Astrocyte (in vitro differentiated cells and primary cell): ENCODE data around the gene CDC6.

Experiments
- CTCF ChIP-seq: IDR thresholded peaks from 2 replicates; pipeline ENCODE4 v1.5.1; 2011; ENCODE audit warnings: low read depth, mild to moderate bottlenecking, inconsistent platforms, low read length, moderate library complexity; ENCODE audit not compliant: insufficient read depth
- EZH2 ChIP-seq: IDR thresholded peaks from 2 replicates; pipeline ENCODE4 v1.6.1; 2012; ENCODE audit warnings: mild to moderate bottlenecking, low read length, inconsistent platforms; ENCODE audit not compliant: insufficient read depth

GRCh38 chr17:40316571-40317344 lies 29.1 kb downstream of the CDC6 start:
- TF ChIP-seq CTCF: no peak
- no peak for TF ChIP-seq EZH2
